T-helper 2 cell treated with Interferon-gamma antibody and Interleukin-4, amounts not matched to agents 5 μg/mL and 100 μg/mL, for 36 hours (primary cell): ENCODE measurements around the gene ASH1L.
A peak's percentile ranks its signal among the peaks of the same experiment; 100 is the strongest.

Experiments used
- DNase-seq: peaks from one replicate; pipeline ENCODE4 v3.0.0; 2021; ENCODE audit warnings: low spot score
- H3K27ac Mint-ChIP-seq: one replicate; pipeline ENCODE4 v1.8.0; 2021; ENCODE audit warnings: mild to moderate bottlenecking, mixed read lengths
- H3K27me3 Mint-ChIP-seq: one replicate; pipeline ENCODE4 v1.8.0; 2021; ENCODE audit warnings: low read depth, mixed read lengths
- H3K36me3 Mint-ChIP-seq: one replicate; pipeline ENCODE4 v1.8.0; 2021; ENCODE audit warnings: low read depth, mixed read lengths
- H3K4me1 Mint-ChIP-seq: one replicate; pipeline ENCODE4 v1.8.0; 2021; ENCODE audit warnings: low read depth, mixed read lengths
- H3K4me3 Mint-ChIP-seq: one replicate; pipeline ENCODE4 v1.8.0; 2022; ENCODE audit warnings: mild to moderate bottlenecking, moderate library complexity, mixed read lengths
- H3K9me3 Mint-ChIP-seq: one replicate; pipeline ENCODE4 v1.8.0; 2021; ENCODE audit warnings: mixed read lengths

ASH1L gene

DNA sequence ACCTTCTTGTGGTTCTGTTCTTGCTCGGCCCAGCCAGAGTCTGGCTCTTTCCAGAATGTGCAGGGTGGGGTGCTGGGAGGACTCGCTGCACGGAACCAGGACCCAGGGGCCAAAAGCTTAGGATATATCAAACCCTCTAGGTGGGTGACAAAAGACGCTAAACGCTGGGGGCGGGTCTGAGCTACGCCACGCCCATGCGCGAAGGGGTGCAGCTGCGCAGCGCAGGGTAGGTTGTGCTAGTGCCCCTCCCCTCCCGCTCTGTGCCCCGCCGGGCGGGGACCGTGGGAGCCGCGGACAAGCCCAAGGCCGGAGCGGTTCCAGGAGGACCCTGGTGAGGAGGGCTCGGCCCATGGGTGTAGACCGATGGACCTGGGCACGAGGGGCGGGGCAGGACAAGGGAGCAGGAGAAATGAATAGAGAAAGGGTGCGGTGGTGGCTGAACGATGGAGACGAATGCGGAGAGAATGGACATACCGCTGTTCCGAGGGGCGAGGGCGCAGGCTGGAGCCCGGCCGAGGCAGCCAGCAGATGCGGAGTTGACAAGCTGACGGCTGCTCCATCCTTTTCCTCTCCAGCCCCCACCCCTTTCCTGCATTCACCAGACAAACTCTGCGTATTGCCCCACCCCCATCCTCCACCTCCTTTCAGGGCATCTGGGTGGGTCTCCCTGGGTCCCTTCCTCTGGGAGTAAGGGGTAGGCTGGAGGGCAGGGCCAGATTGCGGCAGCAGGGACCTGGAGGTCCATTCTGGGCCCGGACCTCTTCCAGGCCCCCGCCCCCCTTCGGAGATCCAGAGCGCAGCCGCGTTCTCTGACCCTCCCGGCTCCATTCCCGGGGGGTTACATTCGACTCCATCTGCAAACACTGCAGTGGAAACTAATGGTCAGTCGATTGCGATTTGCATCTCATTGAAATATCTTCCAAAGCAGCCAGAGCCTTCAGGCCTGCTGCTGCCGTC, 241.7 kb downstream of the ASH1L start, which contains the start of gene RUSC1:
RUSC1 (plus strand) TSS at position 234 of the 957 bp plus-strand sequence. CDS start 880 bp downstream, outside the sequence.
- H3K9me3 Mint-ChIP-seq = no peaks in the 10 kb centered on the region
- H3K4me1 Mint-ChIP-seq = peaks cover 33% of the 10 kb centered on the region
- H3K36me3 Mint-ChIP-seq = peaks cover 29% of the 10 kb centered on the region
- H3K4me3 Mint-ChIP-seq = peak within 1 kb of the TSS; percentile 69
- DNase-seq = peak; percentile 79
- H3K27me3 Mint-ChIP-seq = no peaks in the 10 kb centered on the region
- H3K27ac Mint-ChIP-seq = peak within 1 kb of the TSS; percentile 68

GRCh38 chr1:155320252-155320651, 242.4 kb downstream of the ASH1L start:
- Mint-ChIP-seq H3K27me3 (no peaks in the 10 kb centered on the region), H3K4me3 (peak overlapping the region; percentile 68), H3K36me3 (peaks cover 29% of the 10 kb centered on the region), H3K4me1 (peaks cover 32% of the 10 kb centered on the region), H3K9me3 (no peaks in the 10 kb centered on the region), H3K27ac (peak overlapping the region; percentile 68)
- DNase-seq = no peak

- peak overlapping the region; percentile 16 for H3K4me3 Mint-ChIP-seq
- H3K36me3 Mint-ChIP-seq = peaks cover 34% of the 10 kb centered on the region
- peak overlapping the region; percentile 68 for H3K27ac Mint-ChIP-seq
- H3K4me1 Mint-ChIP-seq = peaks cover 32% of the 10 kb centered on the region
- no peaks in the 10 kb centered on the region for H3K27me3 Mint-ChIP-seq
- no peak for DNase-seq
- no peaks in the 10 kb centered on the region for H3K9me3 Mint-ChIP-seq
These were observed 243.1 kb downstream of the ASH1L start for GRCh38 chr1:155319536-155319935.

GRCh38 chr1:155318082-155318481, 244.5 kb downstream of the ASH1L start:
- H3K27ac Mint-ChIP-seq = no peak overlapping the region
- H3K4me1 Mint-ChIP-seq = peaks cover 38% of the 10 kb centered on the region
- H3K27me3 Mint-ChIP-seq = no peaks in the 10 kb centered on the region
- peaks cover 41% of the 10 kb centered on the region for H3K36me3 Mint-ChIP-seq
- no peak for DNase-seq
- H3K4me3 Mint-ChIP-seq = no peak overlapping the region
- H3K9me3 Mint-ChIP-seq = no peaks in the 10 kb centered on the region

GRCh38 chr1:155316922-155317321, 245.7 kb downstream of the ASH1L start:
- peaks cover 51% of the 10 kb centered on the region for H3K36me3 Mint-ChIP-seq
- H3K4me1 Mint-ChIP-seq = peaks cover 35% of the 10 kb centered on the region
- H3K4me3 Mint-ChIP-seq = no peak overlapping the region
- peak overlapping the region; percentile 45 for H3K27ac Mint-ChIP-seq
- DNase-seq = no peak
- no peaks in the 10 kb centered on the region for H3K27me3 Mint-ChIP-seq
- H3K9me3 Mint-ChIP-seq = no peaks in the 10 kb centered on the region

DNA sequence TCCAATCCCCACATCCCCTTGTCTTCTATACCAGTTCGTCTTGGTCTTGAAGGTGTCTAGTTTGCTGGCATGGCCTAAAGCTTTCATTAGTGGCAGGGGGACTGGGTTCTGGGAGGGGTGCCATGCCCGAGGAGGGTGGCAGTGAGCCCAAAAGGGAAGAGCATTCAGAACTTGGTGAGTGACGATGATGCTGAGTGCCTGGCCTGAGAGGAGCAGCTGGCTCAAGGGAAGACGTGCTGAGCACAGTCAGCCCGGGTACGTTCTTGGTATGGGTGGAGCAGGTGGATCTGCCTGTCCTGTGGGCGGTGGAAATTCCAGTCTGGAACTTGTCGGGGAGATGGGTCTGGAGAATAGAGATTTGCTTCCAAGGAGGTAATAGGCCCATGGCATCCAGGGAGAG, 249.3 kb downstream of the ASH1L start:
- Mint-ChIP-seq H3K36me3 (peaks cover 56% of the 10 kb centered on the region), H3K4me3 (no peak overlapping the region), H3K9me3 (no peaks in the 10 kb centered on the region), H3K4me1 (peaks cover 29% of the 10 kb centered on the region), H3K27me3 (no peaks in the 10 kb centered on the region), H3K27ac (peak overlapping the region; percentile 34)
- no peak for DNase-seq

DNA sequence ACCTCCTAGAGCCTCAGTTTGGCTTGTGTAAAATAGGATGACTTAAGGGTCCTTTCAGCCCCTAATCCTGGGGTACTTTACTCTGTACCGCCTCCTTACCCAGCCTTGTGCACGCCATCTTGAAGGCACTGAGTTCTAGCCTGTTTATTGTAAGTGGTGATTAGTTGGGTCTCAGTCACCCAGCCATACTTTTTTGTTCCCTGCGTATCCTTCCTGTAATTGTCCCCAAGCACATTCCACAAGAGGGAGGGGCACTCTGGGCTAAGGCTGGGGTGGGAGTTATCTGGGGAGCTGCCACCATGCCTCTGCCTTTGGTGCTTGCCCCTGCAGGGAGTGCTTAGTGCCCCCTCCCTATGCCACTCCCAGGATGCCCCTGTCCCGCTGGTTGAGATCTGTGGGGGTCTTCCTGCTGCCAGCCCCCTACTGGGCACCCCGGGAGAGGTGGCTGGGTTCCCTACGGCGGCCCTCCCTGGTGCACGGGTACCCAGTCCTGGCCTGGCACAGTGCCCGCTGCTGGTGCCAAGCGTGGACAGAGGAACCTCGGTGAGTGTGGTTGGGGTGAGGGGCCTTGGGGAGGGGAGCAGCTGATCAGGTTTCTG, 253.1 kb downstream of the ASH1L start:
- H3K27me3 Mint-ChIP-seq = no peaks in the 10 kb centered on the region
- H3K4me3 Mint-ChIP-seq = peak overlapping the region; percentile 98
- H3K27ac Mint-ChIP-seq = peak overlapping the region; percentile 95
- H3K4me1 Mint-ChIP-seq = peaks cover 26% of the 10 kb centered on the region
- DNase-seq = no peak
- no peaks in the 10 kb centered on the region for H3K9me3 Mint-ChIP-seq
- H3K36me3 Mint-ChIP-seq = peaks cover 42% of the 10 kb centered on the region

GRCh38 chr1:155308493-155309422, 253.8 kb downstream of the ASH1L start, which contains the start of gene FDPS:
FDPS (plus strand) TSS chr1:155308866; CDS start chr1:155309790, 924 bp downstream.
- peaks cover 26% of the 10 kb centered on the region for H3K4me1 Mint-ChIP-seq
- peaks cover 40% of the 10 kb centered on the region for H3K36me3 Mint-ChIP-seq
- no peaks in the 10 kb centered on the region for H3K9me3 Mint-ChIP-seq
- peak within 1 kb of the TSS; percentile 98 for H3K4me3 Mint-ChIP-seq
- H3K27ac Mint-ChIP-seq = peak within 1 kb of the TSS; percentile 95
- no peaks in the 10 kb centered on the region for H3K27me3 Mint-ChIP-seq
- peak; percentile 99 for DNase-seq

GRCh38 chr1:155307247-155307740, 255.3 kb downstream of the ASH1L start:
- Mint-ChIP-seq H3K4me1 (peaks cover 18% of the 10 kb centered on the region), H3K9me3 (no peaks in the 10 kb centered on the region), H3K27ac (peak overlapping the region; percentile 55), H3K4me3 (peak overlapping the region; percentile 42), H3K27me3 (no peaks in the 10 kb centered on the region), H3K36me3 (peaks cover 28% of the 10 kb centered on the region)
- no peak for DNase-seq

GRCh38 chr1:155305881-155306391, 256.7 kb downstream of the ASH1L start:
- H3K27ac Mint-ChIP-seq = no peak overlapping the region
- no peak overlapping the region for H3K4me3 Mint-ChIP-seq
- no peaks in the 10 kb centered on the region for H3K9me3 Mint-ChIP-seq
- DNase-seq = no peak
- peaks cover 11% of the 10 kb centered on the region for H3K4me1 Mint-ChIP-seq
- H3K27me3 Mint-ChIP-seq = no peaks in the 10 kb centered on the region
- peaks cover 18% of the 10 kb centered on the region for H3K36me3 Mint-ChIP-seq

DNA sequence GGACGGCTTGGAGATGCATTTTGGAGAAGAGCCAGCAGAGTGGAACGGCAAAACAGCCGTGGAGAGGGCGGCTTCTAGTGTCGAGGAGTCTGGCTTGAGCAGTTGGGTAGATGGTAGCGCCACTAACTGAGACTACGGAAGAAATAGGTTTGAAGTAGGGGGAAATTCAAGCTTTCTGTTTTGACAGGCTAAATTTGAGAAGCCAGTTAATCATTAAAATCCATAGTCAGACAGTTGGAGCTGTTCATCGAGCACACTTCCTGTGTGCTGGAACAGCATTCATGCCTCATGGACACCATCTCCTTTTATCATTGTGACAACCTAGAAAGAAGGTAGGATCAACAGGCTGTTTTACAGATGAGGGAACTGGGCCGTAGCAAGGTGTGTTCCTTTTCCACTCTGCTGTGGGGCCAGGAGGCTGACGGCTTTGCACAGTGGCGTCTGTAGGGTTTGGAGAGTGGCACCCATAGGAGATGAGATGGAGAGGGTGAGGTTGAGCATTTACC, 258.0 kb downstream of the ASH1L start:
- Mint-ChIP-seq H3K27me3 (no peaks in the 10 kb centered on the region), H3K27ac (peak overlapping the region; percentile 22)

GRCh38 chr1:155301342-155301841, 261.2 kb downstream of the ASH1L start, which contains the start of gene PKLR:
PKLR (minus strand) TSS chr1:155301438; CDS start chr1:155301395, 43 bp downstream.
- Mint-ChIP-seq H3K27ac (no peak within 1 kb of the TSS), H3K4me1 (peaks cover 5% of the 10 kb centered on the region), H3K9me3 (no peaks in the 10 kb centered on the region), H3K36me3 (no peaks in the 10 kb centered on the region), H3K4me3 (no peak within 1 kb of the TSS), H3K27me3 (peaks cover 15% of the 10 kb centered on the region)
- DNase-seq = no peak

More for the DNA sequence above, 258.0 kb downstream of the ASH1L start:
- H3K4me3 Mint-ChIP-seq = no peak overlapping the region
- no peak for DNase-seq
- H3K36me3 Mint-ChIP-seq = peaks cover 6% of the 10 kb centered on the region
- no peaks in the 10 kb centered on the region for H3K4me1 Mint-ChIP-seq
- no peaks in the 10 kb centered on the region for H3K9me3 Mint-ChIP-seq
